Pons (tissue), 1 donor: ENCODE measurements around the gene FCER2.

Source experiments
- DNase-seq: peaks from one replicate; pipeline ENCODE4 v3.0.0-alpha.2; 2016; ENCODE audit warnings: low spot score

FCER2 gene

GRCh38 chr19:7676854-7677253, 25.1 kb downstream of the FCER2 start, which contains the start of gene MCEMP1:
MCEMP1 (plus strand) TSS chr19:7677090; CDS start chr19:7677121, 31 bp downstream.
- no peak for DNase-seq

- no peak for DNase-seq
Observed at GRCh38 chr19:7676376-7676775, 25.6 kb downstream of the FCER2 start.

- DNase-seq = peak; percentile 8
Observed at GRCh38 chr19:7674010-7675005, 27.6 kb downstream of the FCER2 start.

GRCh38 chr19:7672522-7672921, 29.4 kb downstream of the FCER2 start:
- no peak for DNase-seq

- no peak for DNase-seq
Observed at GRCh38 chr19:7670790-7671189, 31.1 kb downstream of the FCER2 start.

- no peak for DNase-seq
Observed at GRCh38 chr19:7670150-7670783, 31.7 kb downstream of the FCER2 start.

- no peak for DNase-seq
Observed at GRCh38 chr19:7669641-7670040, 32.3 kb downstream of the FCER2 start.

- no peak for DNase-seq
Observed at GRCh38 chr19:7668842-7669241, 33.1 kb downstream of the FCER2 start, which contains the start of gene RETN. RETN (plus strand) TSS chr19:7669049; CDS start chr19:7669327, 278 bp downstream.

GRCh38 chr19:7665076-7665475, 36.9 kb downstream of the FCER2 start:
- DNase-seq = no peak

GRCh38 chr19:7663706-7664105, 38.2 kb downstream of the FCER2 start:
- no peak for DNase-seq

GRCh38 chr19:7662657-7663056, 39.3 kb downstream of the FCER2 start:
- no peak for DNase-seq

GRCh38 chr19:7661744-7662538, 40.0 kb downstream of the FCER2 start:
- DNase-seq = no peak

- peak; percentile 40 for DNase-seq
Observed at GRCh38 chr19:7658219-7658686, 43.7 kb downstream of the FCER2 start.

- no peak for DNase-seq
Observed at GRCh38 chr19:7657131-7657751, 44.7 kb downstream of the FCER2 start.

- no peak for DNase-seq
Observed at GRCh38 chr19:7655581-7655980, 46.4 kb downstream of the FCER2 start.

GRCh38 chr19:7654401-7654800, 47.5 kb downstream of the FCER2 start:
- DNase-seq = no peak

GRCh38 chr19:7652061-7652641, 49.8 kb downstream of the FCER2 start:
- peak; percentile 66 for DNase-seq

GRCh38 chr19:7650148-7650547, 51.8 kb downstream of the FCER2 start:
- no peak for DNase-seq

GRCh38 chr19:7648265-7649014, 53.5 kb downstream of the FCER2 start:
- DNase-seq = no peak

GRCh38 chr19:7647156-7647555, 54.8 kb downstream of the FCER2 start:
- no peak for DNase-seq

GRCh38 chr19:7646426-7646700, 55.6 kb downstream of the FCER2 start:
- no peak for DNase-seq
